Measurements from ENCODE around the gene SNX25. TPM values are rescaled to one million over a fixed set of nuclear protein-coding genes. Genes with fewer than 3 reads are reported as not detected.

The SNX25 gene
- total and polyA plus RNA-seq, 2 donors (not counting 1 experiment from before 2014, with no cell fraction given): 12.0 to 77.6 TPM

DNA sequence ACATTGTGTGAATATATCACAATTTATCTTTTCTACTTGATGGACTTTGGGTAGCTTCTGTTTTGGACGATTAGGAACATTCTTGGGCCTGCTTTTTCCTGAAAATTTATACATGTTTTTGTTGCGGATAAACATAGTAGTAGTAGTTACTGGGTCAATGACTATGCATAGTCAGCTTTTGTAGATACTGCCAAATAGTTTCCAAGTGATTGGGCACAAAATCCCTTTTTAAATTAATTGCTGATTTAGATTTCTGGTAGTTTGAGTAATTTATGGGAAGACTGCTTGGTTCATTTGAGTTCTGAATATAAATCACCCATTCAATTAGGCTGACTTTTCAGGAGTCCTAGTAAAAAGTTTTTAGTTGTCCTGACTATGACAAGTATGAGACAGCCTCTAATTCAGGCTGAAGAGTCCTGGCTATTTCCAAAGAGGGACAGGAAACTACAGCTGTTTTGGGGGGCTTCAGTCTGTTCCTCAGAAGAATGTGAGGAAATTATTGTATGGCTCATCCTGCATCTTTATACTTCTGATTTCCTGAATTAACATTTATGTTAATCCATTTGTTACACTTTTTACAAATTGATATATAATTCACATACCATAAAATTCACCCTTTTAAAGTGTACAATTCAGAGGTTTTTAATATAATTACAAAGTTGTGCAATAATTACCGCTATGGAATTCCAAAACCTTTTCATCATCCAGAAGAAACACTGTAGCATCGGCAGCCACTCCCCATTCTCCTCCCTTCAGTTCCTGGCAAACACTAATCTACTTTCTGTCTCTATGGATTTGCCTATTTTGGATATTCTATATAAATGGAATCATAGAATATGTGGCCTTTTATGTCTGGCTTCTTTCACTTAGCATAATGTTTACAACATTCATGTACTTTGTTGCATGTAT, 172.1 kb downstream of the SNX25 start:
- Histone ChIP-seq H3K27me3 (replicated peaks in 1 of 4; ENCODE audit: control extremely low read depth in 1 of 4, control insufficient read depth in 3 of 4, insufficient read depth in 4 of 4, low read length in 3 of 4) (no peaks in the 10 kb centered on the region), H3K4me1 (ENCODE audit: control insufficient read depth in 2 of 2, insufficient read depth in 2 of 2, low read length in 2 of 2) (peaks cover 0 to 3% of the 10 kb centered on the region in 2 donors), H3K27ac (ENCODE audit: low read length in 2 of 2) (no peak overlapping the region), H3K4me3 (ENCODE audit: control extremely low read depth in 1 of 5, extremely low read depth in 1 of 5, insufficient read depth in 1 of 5, low read depth in 2 of 5, low read length in 4 of 5) (no peak overlapping the region), H3K9ac (ENCODE audit: low read length) (no peak overlapping the region), H3K4me2 (replicated peaks; ENCODE audit: low read depth, low read length, poor library complexity, severe bottlenecking) (no peak overlapping the region), H2AFZ (ENCODE audit: insufficient read depth, low read depth, low read length, poor library complexity, severe bottlenecking) (no peak overlapping the region), H3K9me3 (ENCODE audit: control extremely low read depth in 1 of 3, control insufficient read depth in 2 of 3, insufficient read depth in 1 of 3, low read length in 2 of 3) (peaks cover 3 to 4% (median 4%) of the 10 kb centered on the region in 3 donors), H4K20me1 (ENCODE audit: control insufficient read depth, insufficient read depth, low read length, poor library complexity, severe bottlenecking) (no peaks in the 10 kb centered on the region), H3K79me2 (ENCODE audit: control insufficient read depth, insufficient read depth, low read length) (no peaks in the 10 kb centered on the region), H3K36me3 (replicated peaks in 1 of 2; ENCODE audit: control extremely low read depth in 1 of 2, control insufficient read depth in 1 of 2, extremely low read depth in 1 of 2, insufficient read depth in 2 of 2, low read length in 1 of 2) (peaks cover 0 to 3% of the 10 kb centered on the region in 2 experiments)
- peaks cover 9% of the 10 kb centered on the region for H3K4me1 Mint-ChIP-seq
- H3K9me3 Mint-ChIP-seq (ENCODE audit: insufficient read depth): peaks cover 8% of the 10 kb centered on the region
- ChIA-PET CTCF (no interaction called here), POLR2A (no interaction called here)
- WGBS (ENCODE audit: insufficient coverage): no CpG with 5 or more reads among the region's 4 CpGs
- DNase-seq (no peak), ATAC-seq (ENCODE audit: low read depth) (no peak)
- H3K27me3 Mint-ChIP-seq: no peaks in the 10 kb centered on the region
- TF ChIP-seq, protein P1, sequence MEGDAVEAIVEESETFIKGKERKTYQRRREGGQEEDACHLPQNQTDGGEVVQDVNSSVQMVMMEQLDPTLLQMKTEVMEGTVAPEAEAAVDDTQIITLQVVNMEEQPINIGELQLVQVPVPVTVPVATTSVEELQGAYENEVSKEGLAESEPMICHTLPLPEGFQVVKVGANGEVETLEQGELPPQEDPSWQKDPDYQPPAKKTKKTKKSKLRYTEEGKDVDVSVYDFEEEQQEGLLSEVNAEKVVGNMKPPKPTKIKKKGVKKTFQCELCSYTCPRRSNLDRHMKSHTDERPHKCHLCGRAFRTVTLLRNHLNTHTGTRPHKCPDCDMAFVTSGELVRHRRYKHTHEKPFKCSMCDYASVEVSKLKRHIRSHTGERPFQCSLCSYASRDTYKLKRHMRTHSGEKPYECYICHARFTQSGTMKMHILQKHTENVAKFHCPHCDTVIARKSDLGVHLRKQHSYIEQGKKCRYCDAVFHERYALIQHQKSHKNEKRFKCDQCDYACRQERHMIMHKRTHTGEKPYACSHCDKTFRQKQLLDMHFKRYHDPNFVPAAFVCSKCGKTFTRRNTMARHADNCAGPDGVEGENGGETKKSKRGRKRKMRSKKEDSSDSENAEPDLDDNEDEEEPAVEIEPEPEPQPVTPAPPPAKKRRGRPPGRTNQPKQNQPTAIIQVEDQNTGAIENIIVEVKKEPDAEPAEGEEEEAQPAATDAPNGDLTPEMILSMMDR (IDR thresholded peaks at IDR 0.05): no peak
- no peak for TF ChIP-seq EZH2 (IDR thresholded peaks at IDR 0.05; ENCODE audit: borderline replicate concordance, insufficient read depth, low read depth, low read length, poor library complexity, severe bottlenecking)
- intact Hi-C loops (cut with micrococcal nuclease): no loop called here
- no peak overlapping the region for H3K4me3 Mint-ChIP-seq
- H3K27ac Mint-ChIP-seq: no peak overlapping the region

DNA sequence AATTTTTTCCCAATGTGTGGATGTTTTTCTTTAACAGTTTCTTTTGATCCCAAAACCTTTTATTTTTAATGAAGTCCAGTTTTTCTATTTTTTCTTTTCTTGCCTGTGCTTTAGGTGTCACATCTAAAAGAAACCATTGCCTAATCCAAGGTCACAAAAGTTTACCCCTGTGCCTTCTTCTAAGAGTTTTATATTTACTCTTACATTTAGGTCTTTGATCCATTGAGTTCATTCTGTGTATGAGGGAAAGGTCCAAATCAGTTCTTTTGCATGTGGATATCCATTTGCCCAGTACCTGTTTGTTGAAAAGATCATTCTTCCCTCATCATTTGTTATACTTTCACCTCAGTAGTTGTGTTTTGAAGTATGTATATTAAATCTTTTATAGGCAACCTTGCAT, 173.4 kb downstream of the SNX25 start:
- H3K36me3 ChIP-seq (replicated peaks in 1 of 2; ENCODE audit: control extremely low read depth in 1 of 2, control insufficient read depth in 1 of 2, extremely low read depth in 1 of 2, insufficient read depth in 2 of 2, low read length in 1 of 2): peaks cover 0 to 3% of the 10 kb centered on the region in 2 experiments
- H3K4me2 ChIP-seq (replicated peaks; ENCODE audit: low read depth, low read length, poor library complexity, severe bottlenecking): no peak overlapping the region
- H4K20me1 ChIP-seq (ENCODE audit: control insufficient read depth, insufficient read depth, low read length, poor library complexity, severe bottlenecking): no peaks in the 10 kb centered on the region
- Mint-ChIP-seq H3K9me3 (ENCODE audit: insufficient read depth) (peaks cover 8% of the 10 kb centered on the region), H3K4me1 (peaks cover 9% of the 10 kb centered on the region), H3K27ac (no peak overlapping the region), H3K27me3 (no peaks in the 10 kb centered on the region), H3K4me3 (no peak overlapping the region)
- H3K79me2 ChIP-seq (ENCODE audit: control insufficient read depth, insufficient read depth, low read length): no peaks in the 10 kb centered on the region
- peaks cover 3 to 4% (median 4%) of the 10 kb centered on the region in 3 donors for H3K9me3 ChIP-seq (ENCODE audit: control extremely low read depth in 1 of 3, control insufficient read depth in 2 of 3, insufficient read depth in 1 of 3, low read length in 2 of 3)
- no peak overlapping the region for H3K9ac ChIP-seq (ENCODE audit: low read length)
- intact Hi-C loops (cut with micrococcal nuclease): no loop called here
- ATAC-seq (ENCODE audit: low read depth) (no peak), DNase-seq (no peak)
- TF ChIP-seq, protein P1 (IDR thresholded peaks at IDR 0.05): no peak
- no peak for TF ChIP-seq EZH2 (IDR thresholded peaks at IDR 0.05; ENCODE audit: borderline replicate concordance, insufficient read depth, low read depth, low read length, poor library complexity, severe bottlenecking)
- ChIA-PET CTCF (no interaction called here), POLR2A (no interaction called here)
- H3K4me1 ChIP-seq (ENCODE audit: control insufficient read depth in 2 of 2, insufficient read depth in 2 of 2, low read length in 2 of 2): peaks cover 0 to 3% of the 10 kb centered on the region in 2 donors
- no peak overlapping the region for H3K27ac ChIP-seq (ENCODE audit: low read length in 2 of 2)
- no peak overlapping the region for H2AFZ ChIP-seq (ENCODE audit: insufficient read depth, low read depth, low read length, poor library complexity, severe bottlenecking)
- H3K27me3 ChIP-seq (replicated peaks in 1 of 4; ENCODE audit: control extremely low read depth in 1 of 4, control insufficient read depth in 3 of 4, insufficient read depth in 4 of 4, low read length in 3 of 4): no peaks in the 10 kb centered on the region
- no peak overlapping the region for H3K4me3 ChIP-seq (ENCODE audit: control extremely low read depth in 1 of 5, extremely low read depth in 1 of 5, insufficient read depth in 1 of 5, low read depth in 2 of 5, low read length in 4 of 5)

Data from B cell (primary cell).